CD4-positive, alpha-beta T cell treated with Interleukin-15 for 4 hours (primary cell): ENCODE results near the gene OR5B3.
"Not testable (repeated sequence)": the region's sequence is repeated elsewhere in the genome, so short reads cannot be mapped to it uniquely, and the experiment has no call there.

ENCODE experiments used
- DNase-seq: peaks from one replicate; pipeline ENCODE4 v3.0.0-alpha.2; 2020; ENCODE audit warnings: low spot score

OR5B3 gene

DNA sequence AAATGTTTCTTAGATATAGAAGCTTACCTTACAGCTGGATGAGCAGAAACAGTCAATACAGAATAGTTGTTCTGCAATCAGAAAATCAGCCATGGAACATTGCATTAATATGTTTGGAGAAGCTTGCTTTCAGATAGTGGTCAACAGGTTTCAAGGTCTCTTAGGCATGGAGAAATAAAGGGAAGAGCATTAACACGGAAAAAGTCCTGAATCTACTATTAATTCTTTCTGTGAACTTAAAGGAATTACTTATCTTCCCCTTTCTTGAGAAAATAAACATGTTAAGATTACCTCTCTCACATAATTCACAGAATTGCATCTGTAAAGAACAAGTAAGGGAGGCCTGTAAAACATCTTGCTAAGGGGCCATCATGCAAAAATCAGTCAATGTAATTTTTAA is at the start of gene OR5B3:
OR5B3 (minus strand) TSS at position 101 of the 400 bp plus-strand sequence. CDS start 3,465 bp downstream, outside the sequence.
- DNase-seq: no peak

DNA sequence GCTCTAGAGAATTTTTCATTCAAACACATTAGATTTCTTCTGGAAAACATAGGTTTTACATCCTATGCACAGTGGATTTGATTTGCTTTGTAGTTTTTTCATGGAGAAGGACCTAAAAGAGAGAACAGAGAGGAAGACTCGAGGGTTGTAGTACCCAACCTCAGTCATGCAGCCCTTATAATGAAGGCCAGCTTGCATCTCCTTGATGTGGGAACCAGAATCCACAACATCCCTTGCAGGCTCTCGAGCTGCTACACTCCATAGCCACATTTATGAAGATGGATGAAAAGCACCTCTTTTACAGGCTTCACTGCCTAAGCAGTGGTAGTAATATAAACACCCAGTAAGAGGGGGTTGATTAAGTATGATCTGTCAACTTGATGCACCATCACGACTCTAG is 44.9 kb upstream of the OR5B3 start:
- no peak for DNase-seq

DNA sequence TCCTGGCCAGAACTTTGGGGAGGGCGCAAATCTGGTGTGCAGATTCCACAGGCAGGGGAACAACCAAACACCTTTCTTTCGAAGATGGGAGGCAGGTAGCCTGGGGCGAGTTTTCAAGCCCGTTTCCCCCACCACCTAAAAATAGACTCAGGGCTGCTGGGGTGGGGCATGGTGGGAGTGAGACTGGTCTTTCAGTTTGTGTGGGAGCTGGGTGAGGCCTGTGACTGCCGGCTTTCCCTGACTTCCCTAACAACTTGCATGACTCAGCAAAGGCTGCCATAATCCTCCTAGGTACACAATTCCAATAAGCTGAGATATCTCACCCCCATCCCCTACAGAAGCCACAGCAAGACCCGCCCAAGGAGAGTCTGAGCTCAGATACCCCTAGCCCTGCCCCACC is 39.6 kb upstream of the OR5B3 start:
- no peak for DNase-seq

DNA sequence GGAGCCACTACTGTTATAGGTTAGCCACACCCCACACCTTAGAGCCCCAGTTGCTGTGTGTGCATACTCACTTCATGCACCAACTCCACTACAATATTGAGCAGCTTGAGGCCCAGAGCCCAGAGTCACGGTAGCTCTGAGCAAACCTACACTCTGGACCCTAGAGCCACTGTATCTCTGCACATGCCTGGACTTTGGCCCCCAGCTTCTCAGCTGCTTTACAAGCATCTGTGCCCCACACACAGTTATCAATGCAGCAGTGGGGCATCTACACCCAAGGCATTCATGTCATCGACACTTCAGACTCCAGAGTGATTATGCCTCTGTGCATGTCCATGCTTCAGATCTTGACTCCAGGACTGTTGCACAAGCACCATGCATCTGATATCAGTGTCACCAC is 37.6 kb upstream of the OR5B3 start:
- DNase-seq: no peak

DNA sequence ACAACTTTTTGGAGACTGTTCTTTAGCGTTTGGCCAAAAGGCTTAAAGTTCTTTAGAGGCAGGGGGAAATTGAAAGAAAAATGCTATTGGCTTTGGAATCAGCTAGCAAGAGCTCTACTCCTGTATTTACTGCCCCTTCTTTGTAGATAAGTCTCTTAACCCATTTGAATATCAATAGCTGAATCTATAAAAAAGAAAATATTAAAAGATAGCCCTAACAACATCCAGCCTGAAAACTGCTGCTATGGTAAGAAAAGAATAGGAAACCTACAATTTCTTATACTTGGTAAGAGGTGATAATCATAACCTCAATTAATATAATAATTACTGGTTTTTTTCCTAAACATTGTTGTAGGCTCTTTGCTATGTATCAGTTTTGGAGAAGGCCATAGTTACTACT is 35.5 kb upstream of the OR5B3 start, which contains the start of gene OR5B12:
OR5B12 (minus strand) TSS at position 101 of the 400 bp plus-strand sequence. CDS start 2,085 bp downstream, outside the sequence.
- no peak for DNase-seq

DNA sequence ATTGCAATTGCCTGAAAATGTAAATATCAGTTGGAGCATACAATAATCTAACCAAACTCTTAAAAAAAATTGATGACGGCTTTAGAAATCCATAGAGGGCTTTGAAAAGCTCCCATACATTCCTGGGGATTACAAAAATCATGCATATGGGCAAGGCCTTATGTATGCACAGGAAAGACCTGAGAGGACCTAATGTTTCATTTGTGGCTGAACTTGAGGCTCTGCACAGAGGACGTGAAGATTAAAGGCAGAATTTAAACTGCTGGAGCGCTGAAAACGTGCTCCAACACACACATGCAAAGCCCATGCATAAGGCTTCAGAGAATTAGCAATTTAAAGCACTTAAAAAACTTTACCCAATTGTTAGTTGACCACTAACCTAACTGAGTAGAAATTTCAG is 31.8 kb upstream of the OR5B3 start:
- no peak for DNase-seq

DNA sequence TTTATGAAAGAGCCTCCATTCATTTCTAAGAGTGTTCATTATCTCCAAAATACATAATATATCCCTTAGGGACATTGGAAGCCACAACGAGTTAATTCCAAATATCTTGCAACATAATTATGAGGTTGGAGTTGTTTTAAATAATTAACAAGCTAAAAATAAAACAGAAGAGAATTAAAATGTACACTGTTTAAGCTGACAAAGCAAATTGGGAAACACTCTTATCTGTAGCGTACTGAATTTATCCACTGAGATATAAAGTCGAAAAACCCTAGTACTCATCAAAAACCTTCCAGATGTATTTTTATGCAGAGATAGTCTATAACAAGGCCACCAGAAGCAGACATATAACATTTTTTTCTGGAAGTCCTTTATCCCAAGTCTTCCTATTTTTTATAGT is 27.5 kb upstream of the OR5B3 start:
- no peak for DNase-seq

DNA sequence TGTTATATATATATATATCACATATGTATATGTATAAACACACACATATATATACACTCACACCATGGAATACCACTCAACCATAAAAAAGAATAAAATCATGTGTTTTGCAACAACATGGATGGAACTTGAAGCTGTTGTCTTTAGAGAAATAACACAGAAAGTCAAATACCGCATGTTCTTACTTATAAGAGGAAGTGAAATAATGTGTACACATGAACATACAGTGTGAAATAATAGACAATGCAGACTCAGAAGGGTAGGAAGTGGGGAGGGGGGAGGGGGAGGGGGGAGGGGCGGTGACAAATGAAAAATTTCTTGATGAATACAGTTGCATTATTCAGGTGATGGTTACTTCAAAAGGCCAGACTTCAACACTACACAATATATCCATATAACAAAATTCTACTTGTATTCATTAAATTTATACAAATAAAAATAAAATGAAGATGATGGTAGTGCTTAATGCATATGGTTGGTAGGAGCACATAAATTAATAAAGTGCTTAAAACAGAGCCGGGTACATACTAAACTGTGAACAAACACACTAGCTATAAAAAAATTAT is 27.0 kb upstream of the OR5B3 start:
- DNase-seq: no peak

DNA sequence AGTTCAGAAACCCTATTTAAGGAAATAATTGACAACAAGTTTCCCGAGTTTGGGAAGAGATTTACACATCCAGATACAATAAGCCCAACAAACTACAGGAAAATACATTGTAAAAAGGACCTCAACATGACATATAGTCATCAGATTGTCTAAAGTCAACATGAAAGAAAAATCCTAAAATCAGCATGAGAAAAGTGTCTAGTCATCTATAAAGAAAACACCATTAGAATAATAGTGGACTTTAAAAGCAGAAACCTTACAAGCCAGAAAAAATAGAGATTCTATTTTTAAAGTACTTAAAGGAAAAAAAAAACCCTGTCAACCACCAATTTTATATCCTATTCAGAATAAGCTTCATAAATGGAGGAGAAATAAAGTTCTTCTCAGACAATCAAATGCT is 22.6 kb upstream of the OR5B3 start:
- DNase-seq: no peak

DNA sequence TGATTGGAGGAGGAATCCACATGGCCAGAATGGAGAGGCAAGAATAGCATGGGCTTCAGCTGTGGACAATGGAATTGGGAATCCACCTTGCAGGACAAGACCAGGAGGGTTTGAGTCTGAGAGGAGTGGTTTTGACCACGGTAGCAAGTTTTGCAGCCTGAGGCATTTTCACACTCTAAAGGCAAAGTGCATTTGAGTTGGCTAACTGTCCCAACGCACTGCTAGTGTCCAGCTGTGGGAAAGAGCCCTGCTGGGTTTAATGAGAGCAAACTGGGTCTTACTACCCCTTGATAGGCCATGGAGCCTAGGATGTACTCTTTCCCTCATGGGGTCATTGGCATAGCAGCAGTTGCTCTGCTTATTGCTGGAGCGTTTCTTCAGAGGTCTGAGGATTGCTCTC is 21.3 kb upstream of the OR5B3 start, which contains the start of gene OR5B2:
OR5B2 (minus strand) TSS at position 101 of the 400 bp plus-strand sequence. CDS start 4,860 bp downstream, outside the sequence.
- DNase-seq: no peak

DNA sequence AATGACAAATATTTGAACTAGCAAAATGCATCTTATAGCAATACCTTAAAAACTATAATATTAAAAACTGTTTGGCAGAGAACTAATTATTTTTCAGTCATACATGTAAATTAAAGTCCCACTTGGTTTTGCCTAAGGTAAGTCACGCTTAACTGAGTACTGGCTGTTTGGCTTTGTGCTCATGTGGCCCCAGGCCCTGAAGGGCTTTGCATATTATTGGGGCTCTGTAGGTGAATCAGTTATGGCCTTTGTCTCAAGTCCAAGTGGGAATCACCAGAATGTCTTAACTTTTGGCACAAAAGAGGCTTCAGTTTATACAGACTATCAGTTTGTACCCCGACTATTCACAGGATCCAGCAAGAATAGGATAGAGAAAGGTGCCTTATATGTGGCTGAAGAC is 7.1 kb downstream of the OR5B3 start:
- not testable (repeated sequence) for DNase-seq

DNA sequence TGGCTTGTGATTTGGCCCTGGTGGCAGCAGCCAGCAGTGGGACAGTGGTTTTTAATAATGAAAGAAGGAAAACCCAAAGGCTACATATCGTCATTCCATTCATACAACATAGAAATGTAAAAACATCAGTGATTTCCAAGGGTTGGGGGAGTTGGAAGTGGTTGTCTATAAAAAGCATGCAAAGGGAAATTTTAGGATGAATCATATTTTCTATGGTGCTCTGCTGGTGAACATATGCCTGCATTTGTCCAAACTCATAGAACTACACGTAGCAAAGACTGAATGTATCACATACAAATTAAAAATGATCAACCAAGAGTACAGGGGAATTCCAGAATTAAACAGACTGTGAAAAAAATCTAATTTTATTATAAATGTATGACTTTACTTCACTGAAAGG is 11.1 kb downstream of the OR5B3 start:
- no peak for DNase-seq

DNA sequence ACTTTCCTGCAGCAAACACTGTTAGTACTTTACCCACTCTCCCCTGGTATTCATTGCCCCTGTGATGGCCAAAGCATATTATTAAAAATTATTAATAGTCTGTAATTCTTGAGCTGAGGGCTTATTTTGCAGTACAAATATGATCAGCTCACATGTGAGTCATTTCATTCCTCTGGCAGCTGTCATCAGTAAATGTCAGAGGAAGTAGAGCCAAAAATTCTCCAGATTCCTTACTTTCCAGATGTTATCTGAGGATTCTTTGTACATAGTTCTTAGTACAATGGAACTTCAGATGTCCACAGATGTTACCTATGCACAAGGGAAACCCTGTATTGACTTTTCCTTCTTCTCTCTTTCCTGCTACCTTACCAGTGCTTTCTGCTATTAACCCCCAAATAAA is 12.5 kb downstream of the OR5B3 start:
- no peak for DNase-seq

DNA sequence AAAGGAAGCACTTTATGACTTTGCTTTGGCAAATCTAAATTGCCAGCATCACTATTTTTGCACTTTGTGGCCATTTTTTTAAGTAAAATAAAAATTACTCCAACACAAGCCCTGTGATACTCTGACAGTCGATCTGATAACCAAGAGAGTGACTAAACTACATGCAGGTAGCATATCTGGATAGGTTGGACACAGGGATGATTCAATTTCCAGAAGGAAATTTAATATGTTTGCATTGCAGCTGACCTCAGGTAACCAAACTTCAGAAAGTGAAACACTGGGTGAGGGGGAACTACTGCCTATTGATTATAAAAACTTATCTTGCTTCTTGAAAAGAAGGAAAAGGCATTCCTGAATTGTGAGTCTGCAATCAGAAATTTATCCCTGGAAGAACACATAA is 13.9 kb downstream of the OR5B3 start:
- no peak for DNase-seq

DNA sequence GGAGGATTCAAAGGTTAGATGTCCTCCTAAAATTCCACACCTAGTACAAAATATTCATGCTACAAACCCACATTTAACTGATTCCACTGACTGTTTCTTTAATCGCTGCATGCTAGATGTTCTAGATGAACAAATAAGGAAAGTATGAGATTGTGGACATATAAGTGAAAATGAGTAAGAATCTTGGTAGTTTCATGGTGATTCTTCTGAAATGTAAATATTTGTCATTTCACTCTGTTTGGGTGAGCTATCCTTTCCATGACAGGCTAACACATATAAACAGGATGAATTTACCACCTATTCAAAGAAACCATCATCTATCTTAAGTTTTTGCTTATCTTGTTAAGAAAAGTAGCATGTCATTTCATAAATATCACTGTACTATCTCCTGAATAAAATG is 14.8 kb downstream of the OR5B3 start:
- no peak for DNase-seq

DNA sequence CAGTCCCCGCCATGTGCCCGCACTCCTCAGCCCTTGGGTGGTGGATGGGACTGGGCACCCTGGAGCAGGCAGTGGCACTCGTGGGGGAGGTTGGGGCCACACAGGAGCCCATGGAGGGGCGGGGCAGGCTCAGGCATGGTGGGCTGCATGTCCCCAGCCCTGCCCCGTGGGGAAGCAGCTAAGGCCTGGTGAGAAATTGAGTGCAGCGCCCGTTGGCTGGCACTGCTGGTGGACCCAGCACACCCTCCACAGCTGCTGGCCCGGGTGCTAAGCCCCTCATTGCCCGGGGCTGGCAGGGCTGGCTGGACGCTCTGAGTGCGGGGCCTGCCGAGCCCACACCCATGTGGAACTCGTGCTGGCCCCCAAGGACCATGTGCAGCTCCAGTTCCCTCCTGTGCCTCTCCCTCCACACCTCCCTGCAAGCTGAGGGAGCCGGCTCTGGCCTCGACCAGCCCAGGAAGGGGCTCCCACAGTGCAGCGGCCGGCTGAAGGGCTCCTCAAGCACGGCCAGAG is 16.1 kb downstream of the OR5B3 start:
- DNase-seq: no peak

DNA sequence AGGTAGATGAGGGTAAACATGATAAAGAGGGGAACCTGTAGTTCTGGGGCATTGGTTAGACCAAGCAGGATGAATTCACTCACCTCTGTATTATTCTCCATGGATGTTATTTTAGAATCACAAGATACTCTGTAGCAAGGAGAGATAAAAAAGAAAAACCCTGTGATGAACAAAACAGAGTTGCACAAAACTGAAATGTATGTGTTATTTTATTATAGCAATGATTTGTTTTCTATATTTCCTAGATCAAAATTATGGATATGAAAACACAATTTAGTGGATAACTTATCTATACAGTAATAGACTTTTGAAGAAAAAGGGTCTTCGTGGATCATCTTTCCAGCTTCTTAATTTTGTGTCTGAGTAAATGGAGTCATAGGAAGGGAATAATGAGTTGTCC is 47.7 kb downstream of the OR5B3 start, which contains the start of gene OR5B17:
OR5B17 (minus strand) TSS at position 101 of the 400 bp plus-strand sequence; CDS start at position 101, 0 bp downstream.
- no peak for DNase-seq

DNA sequence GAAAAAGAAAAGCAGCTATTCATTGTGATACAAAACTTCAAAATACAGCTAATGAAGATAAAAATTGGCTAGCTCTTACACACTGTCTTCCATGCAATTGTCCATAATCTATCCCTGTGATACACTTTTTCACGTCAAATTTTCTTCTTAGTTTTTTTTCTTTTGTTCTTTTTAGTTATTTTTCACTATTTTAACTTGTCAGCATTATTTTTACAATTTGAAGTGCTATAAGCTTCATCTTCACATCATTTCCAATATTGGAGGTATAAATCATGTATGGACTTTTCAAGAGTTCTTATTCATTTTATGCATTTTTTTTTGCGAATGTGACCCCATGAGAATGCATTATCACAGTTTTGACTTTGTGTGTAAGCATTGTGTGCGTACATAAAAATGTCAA is 51.9 kb downstream of the OR5B3 start:
- DNase-seq: no peak
